ENCODE results near the gene SLC45A1.

DNA sequence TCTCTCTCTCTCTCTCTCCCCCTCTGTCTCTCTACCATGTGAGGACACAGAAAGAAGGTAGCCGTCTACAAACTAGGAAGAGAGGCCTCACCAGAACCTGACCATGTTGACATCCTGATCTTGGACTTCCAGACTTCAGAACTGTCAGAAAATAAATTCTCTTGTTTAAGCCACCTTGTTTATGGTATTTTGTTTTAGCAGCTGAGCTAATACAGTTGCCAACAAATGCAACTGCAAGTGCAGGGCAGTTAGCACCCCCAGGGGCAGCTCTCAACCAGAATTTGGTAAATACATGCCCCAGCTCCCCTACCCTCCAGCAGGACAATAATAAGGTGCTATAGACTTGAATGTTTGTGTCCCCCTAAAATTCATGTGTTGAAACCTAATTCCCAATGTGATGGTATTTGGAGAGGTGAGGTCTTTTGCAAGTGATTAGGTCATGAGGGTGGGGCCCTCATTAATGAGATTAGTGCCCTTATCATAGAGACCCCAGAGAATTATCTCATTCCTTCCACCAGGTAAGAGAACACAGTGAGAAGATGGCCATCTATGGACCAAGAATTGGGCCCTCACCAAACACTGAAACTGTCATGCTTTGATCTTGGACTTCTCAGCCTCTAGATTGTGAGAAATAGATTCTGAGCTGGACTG is 6.7 kb upstream of the SLC45A1 start:
- TF ChIP-seq SMAD4 (CRISPR knock-in tag; conservative IDR thresholded peaks at IDR 0.05), result no peak
- no peak for TF ChIP-seq CEBPB (tag; IDR thresholded peaks at IDR 0.05)
- TF ChIP-seq HMGN3 (IDR thresholded peaks at IDR 0.05; ENCODE audit: borderline replicate concordance, extremely low read depth, insufficient read length, low read depth, low read length), result no peak
- TF ChIP-seq MYC (IDR thresholded peaks at IDR 0.05; ENCODE audit: low read depth, low read length), result no peak
- TF ChIP-seq MYC (CRISPR knock-in tag; IDR thresholded peaks at IDR 0.05; ENCODE audit: borderline replicate concordance, low read depth), result no peak
- TF ChIP-seq, protein P1, sequence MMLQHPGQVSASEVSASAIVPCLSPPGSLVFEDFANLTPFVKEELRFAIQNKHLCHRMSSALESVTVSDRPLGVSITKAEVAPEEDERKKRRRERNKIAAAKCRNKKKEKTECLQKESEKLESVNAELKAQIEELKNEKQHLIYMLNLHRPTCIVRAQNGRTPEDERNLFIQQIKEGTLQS (IDR thresholded peaks at IDR 0.05), result no peak
- TF ChIP-seq, protein P1 (CRISPR knock-in tag; conservative IDR thresholded peaks at IDR 0.05), result no peak
- TF ChIP-seq, protein P2, sequence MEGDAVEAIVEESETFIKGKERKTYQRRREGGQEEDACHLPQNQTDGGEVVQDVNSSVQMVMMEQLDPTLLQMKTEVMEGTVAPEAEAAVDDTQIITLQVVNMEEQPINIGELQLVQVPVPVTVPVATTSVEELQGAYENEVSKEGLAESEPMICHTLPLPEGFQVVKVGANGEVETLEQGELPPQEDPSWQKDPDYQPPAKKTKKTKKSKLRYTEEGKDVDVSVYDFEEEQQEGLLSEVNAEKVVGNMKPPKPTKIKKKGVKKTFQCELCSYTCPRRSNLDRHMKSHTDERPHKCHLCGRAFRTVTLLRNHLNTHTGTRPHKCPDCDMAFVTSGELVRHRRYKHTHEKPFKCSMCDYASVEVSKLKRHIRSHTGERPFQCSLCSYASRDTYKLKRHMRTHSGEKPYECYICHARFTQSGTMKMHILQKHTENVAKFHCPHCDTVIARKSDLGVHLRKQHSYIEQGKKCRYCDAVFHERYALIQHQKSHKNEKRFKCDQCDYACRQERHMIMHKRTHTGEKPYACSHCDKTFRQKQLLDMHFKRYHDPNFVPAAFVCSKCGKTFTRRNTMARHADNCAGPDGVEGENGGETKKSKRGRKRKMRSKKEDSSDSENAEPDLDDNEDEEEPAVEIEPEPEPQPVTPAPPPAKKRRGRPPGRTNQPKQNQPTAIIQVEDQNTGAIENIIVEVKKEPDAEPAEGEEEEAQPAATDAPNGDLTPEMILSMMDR (IDR thresholded peaks at IDR 0.05 in 2 of 3, conservative IDR thresholded peaks at IDR 0.05 in 1 of 3; ENCODE audit: insufficient read depth in 2 of 3, low read depth in 1 of 3, low read length in 3 of 3), result no peak
- TF ChIP-seq FOXJ3 (CRISPR knock-in tag; IDR thresholded peaks at IDR 0.05), result no peak

All from K562 (cell line).